Measurements from ENCODE around the gene PPT1. TPM values are rescaled to one million over a fixed set of nuclear protein-coding genes. Genes with fewer than 3 reads are reported as not detected.

The PPT1 gene
- polyA plus RNA-seq, 2 of the 4 experiments (the other 2 are of a cell fraction): 40.2 to 56.7 TPM

DNA sequence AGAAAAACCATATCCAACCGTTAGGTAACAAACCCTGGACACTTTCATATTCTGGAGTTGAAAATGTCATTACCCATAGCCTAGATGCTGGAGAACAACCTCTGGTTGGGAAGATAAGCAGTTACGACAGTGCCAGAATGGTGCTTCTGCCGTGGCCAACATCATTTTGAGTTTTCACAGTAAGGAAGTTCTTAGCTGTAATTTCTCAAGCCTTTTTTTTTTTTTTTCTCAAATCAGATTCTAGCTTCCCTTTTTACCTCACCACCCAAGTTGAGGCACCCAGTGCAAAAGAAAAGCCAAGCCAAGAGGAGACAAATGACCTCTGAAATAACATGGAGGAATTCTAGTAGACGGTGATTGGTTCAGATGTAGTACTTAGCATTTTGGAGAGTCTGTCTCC, 21.8 kb downstream of the PPT1 start (continued):
- TF ChIP-seq, protein P1, sequence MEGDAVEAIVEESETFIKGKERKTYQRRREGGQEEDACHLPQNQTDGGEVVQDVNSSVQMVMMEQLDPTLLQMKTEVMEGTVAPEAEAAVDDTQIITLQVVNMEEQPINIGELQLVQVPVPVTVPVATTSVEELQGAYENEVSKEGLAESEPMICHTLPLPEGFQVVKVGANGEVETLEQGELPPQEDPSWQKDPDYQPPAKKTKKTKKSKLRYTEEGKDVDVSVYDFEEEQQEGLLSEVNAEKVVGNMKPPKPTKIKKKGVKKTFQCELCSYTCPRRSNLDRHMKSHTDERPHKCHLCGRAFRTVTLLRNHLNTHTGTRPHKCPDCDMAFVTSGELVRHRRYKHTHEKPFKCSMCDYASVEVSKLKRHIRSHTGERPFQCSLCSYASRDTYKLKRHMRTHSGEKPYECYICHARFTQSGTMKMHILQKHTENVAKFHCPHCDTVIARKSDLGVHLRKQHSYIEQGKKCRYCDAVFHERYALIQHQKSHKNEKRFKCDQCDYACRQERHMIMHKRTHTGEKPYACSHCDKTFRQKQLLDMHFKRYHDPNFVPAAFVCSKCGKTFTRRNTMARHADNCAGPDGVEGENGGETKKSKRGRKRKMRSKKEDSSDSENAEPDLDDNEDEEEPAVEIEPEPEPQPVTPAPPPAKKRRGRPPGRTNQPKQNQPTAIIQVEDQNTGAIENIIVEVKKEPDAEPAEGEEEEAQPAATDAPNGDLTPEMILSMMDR (IDR thresholded peaks at IDR 0.05): no peak
- no peak for TF ChIP-seq EHF (CRISPR knock-in tag; IDR thresholded peaks at IDR 0.05)
- TF ChIP-seq TP53 (CRISPR knock-in tag; IDR thresholded peaks at IDR 0.05): no peak
- TF ChIP-seq MYC (IDR thresholded peaks at IDR 0.05; ENCODE audit: borderline replicate concordance, low read length): no peak
- TF ChIP-seq HOXB13 (CRISPR knock-in tag; IDR thresholded peaks at IDR 0.05; ENCODE audit: low read depth): no peak
- TF ChIP-seq NR3C1 (IDR thresholded peaks at IDR 0.05): no peak
- no peak for TF ChIP-seq CHD4 (IDR thresholded peaks at IDR 0.05; ENCODE audit: borderline replicate concordance)
- TF ChIP-seq CEBPB (IDR thresholded peaks at IDR 0.05): no peak

DNA sequence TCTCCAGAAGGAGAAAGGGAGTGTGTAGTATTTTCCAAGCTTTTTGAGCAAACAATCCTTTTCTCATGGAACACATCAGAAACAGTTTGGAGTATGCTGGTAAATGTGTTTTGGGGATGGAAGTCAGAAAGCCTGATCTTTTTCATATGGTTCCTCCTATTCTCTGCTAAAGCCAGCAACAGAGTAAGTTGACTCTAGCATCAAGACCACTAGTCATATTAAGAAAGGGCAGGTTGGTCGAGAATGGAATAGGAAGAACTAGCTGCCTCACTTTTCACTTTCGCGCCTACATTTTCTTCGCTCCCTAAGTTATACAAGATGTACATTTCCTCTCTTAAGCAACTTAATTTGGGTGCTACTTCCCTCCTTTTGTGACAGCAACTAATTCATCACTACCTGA, 24.0 kb downstream of the PPT1 start:
- Histone ChIP-seq H3K9me3 (no peaks in the 10 kb centered on the region), H3K4me2 (no peak overlapping the region), H3K4me1 (peaks cover 4% of the 10 kb centered on the region; the same call in 1 of the 3 replicates), H3K27ac (no peak overlapping the region), H3K4me3 (no peak overlapping the region)
- DNase-seq (ENCODE audit: low read depth in 1 of 2, low spot score in 1 of 2) (no peak), FAIRE-seq (no peak), ATAC-seq (no peak)
- POLR2A ChIA-PET: no interaction called here
- WGBS (ENCODE audit: missing lambda C conversion rate): 95% methylated on average over 4 of the region's 4 CpGs
- TF ChIP-seq, protein P2, sequence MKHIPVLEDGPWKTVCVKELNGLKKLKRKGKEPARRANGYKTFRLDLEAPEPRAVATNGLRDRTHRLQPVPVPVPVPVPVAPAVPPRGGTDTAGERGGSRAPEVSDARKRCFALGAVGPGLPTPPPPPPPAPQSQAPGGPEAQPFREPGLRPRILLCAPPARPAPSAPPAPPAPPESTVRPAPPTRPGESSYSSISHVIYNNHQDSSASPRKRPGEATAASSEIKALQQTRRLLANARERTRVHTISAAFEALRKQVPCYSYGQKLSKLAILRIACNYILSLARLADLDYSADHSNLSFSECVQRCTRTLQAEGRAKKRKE (CRISPR knock-in tag; IDR thresholded peaks at IDR 0.05; ENCODE audit: low read depth): no peak
- TF ChIP-seq KDM1A (IDR thresholded peaks at IDR 0.05; ENCODE audit: low read depth): no peak
- no peak for TF ChIP-seq EHF (CRISPR knock-in tag; IDR thresholded peaks at IDR 0.05)
- no peak for TF ChIP-seq ESRRA (IDR thresholded peaks at IDR 0.05; ENCODE audit: borderline replicate concordance, low read length)
- TF ChIP-seq EHMT2 (IDR thresholded peaks at IDR 0.05; ENCODE audit: low read depth): no peak
- CTCF ChIA-PET: interaction anchor here (0.9 to 3.1 kb wide), 3 partner anchors 11 to 266 kb away, joined by 4 to 19 read pairs (median 4); no protein-coding TSS in a partner anchor

DNA sequence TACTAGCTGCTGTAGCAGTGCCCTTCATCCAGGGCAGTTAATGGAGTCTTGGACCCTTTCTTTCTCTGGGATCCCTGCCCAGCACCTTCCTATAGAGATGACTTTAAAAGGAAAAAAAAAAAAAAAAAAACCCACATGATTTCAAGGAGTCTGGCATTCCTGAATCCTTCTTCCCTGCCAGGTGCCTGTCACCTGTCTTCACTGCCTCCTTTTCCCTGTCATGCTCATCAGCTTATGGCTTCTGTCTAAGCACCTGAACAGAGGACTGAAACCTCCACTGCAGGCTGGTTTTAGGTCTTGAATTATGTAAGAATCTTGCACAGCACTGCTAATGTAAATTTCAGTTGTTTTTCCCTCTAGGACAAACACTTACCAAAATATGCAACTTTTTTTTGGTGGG, 24.9 kb downstream of the PPT1 start:
- FAIRE-seq: no peak
- H3K4me2 ChIP-seq: no peak overlapping the region
- no peaks in the 10 kb centered on the region for H3K9me3 ChIP-seq
- H3K4me1 ChIP-seq: peaks cover 4% of the 10 kb centered on the region; the same call in 1 of the 3 replicates
- no peak for ATAC-seq
- ChIA-PET POLR2A (no interaction called here), CTCF (interaction anchor here (1.2 kb wide), 1 partner anchor 267 kb away, joined by 4 read pairs; no protein-coding TSS in a partner anchor)
- DNase-seq (ENCODE audit: low read depth in 1 of 2, low spot score in 1 of 2): no peak
- H3K27ac ChIP-seq: no peak overlapping the region
- TF ChIP-seq EHMT2 (IDR thresholded peaks at IDR 0.05; ENCODE audit: low read depth) (no peak), JUN (IDR thresholded peaks at IDR 0.05) (no peak), ZNF302 (CRISPR knock-in tag; IDR thresholded peaks at IDR 0.05) (no peak), JUNB (IDR thresholded peaks at IDR 0.05) (no peak), FOSL2 (IDR thresholded peaks at IDR 0.05) (no peak), FOSL2 (CRISPR knock-in tag; IDR thresholded peaks at IDR 0.05) (no peak), MAFK (IDR thresholded peaks at IDR 0.05; ENCODE audit: partially characterized antibody) (no peak), GATA3 (IDR thresholded peaks at IDR 0.05; ENCODE audit: borderline replicate concordance) (no peak), NR3C1 (IDR thresholded peaks at IDR 0.05) (no peak), HDAC2 (IDR thresholded peaks at IDR 0.05) (no peak), ZSCAN20 (CRISPR knock-in tag; IDR thresholded peaks at IDR 0.05) (no peak), CHD4 (IDR thresholded peaks at IDR 0.05; ENCODE audit: borderline replicate concordance) (no peak), CBX8 (IDR thresholded peaks at IDR 0.05) (no peak), SREBF2 (IDR thresholded peaks at IDR 0.05) (no peak), MYC (IDR thresholded peaks at IDR 0.05; ENCODE audit: borderline replicate concordance, low read length) (no peak)
- TF ChIP-seq, protein P3, sequence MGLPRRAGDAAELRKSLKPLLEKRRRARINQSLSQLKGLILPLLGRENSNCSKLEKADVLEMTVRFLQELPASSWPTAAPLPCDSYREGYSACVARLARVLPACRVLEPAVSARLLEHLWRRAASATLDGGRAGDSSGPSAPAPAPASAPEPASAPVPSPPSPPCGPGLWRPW (IDR thresholded peaks at IDR 0.05): no peak
- TF ChIP-seq, protein P4, sequence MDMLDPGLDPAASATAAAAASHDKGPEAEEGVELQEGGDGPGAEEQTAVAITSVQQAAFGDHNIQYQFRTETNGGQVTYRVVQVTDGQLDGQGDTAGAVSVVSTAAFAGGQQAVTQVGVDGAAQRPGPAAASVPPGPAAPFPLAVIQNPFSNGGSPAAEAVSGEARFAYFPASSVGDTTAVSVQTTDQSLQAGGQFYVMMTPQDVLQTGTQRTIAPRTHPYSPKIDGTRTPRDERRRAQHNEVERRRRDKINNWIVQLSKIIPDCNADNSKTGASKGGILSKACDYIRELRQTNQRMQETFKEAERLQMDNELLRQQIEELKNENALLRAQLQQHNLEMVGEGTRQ (IDR thresholded peaks at IDR 0.05): no peak
- H3K4me3 ChIP-seq: no peak overlapping the region

Data from A549 (cell line).